NT2/D1 (cell line): Measurements from ENCODE around the gene RNF144B.
"Not testable (repeated sequence)": the region's sequence is repeated elsewhere in the genome, so short reads cannot be mapped to it uniquely, and the experiment has no call there.

Experiments
- DNase-seq: peaks from one replicate; pipeline ENCODE4 v3.0.0-alpha.2; 2011; ENCODE audit warnings: low read depth, low spot score
- H3K27me3 ChIP-seq: 2 replicates; pipeline ENCODE4 v1.6.0; 2011; ENCODE audit warnings: mild to moderate bottlenecking; ENCODE audit not compliant: insufficient read length, insufficient read depth
- H3K36me3 ChIP-seq: 2 replicates; pipeline ENCODE4 v1.6.1; 2011; ENCODE audit warnings: mild to moderate bottlenecking, low read length, mixed read lengths; ENCODE audit not compliant: insufficient read depth, insufficient read length
- H3K4me1 ChIP-seq: 2 replicates; pipeline ENCODE4 v1.5.1; 2011; ENCODE audit not compliant: insufficient read depth, insufficient read length
- H3K4me3 ChIP-seq: 2 replicates; pipeline ENCODE4 v1.5.1; 2011; ENCODE audit warnings: low read depth; ENCODE audit not compliant: insufficient read length
- H3K9ac ChIP-seq: 2 replicates; pipeline ENCODE4 v1.6.0; 2011; ENCODE audit warnings: low read depth; ENCODE audit not compliant: insufficient read length
- H3K9me3 ChIP-seq: 2 replicates; pipeline ENCODE4 v1.5.1; 2011; ENCODE audit warnings: mild to moderate bottlenecking, low read length; ENCODE audit not compliant: insufficient read depth
- SUZ12 ChIP-seq: IDR thresholded peaks from 2 replicates; pipeline ENCODE4 v1.6.1; 2011; ENCODE audit not compliant: insufficient read length, insufficient read depth; ENCODE audit errors: extremely low read depth
- YY1 ChIP-seq: IDR thresholded peaks from 2 replicates; pipeline ENCODE4 v1.6.1; 2011; ENCODE audit not compliant: insufficient read length, insufficient read depth
- ZNF274 ChIP-seq: IDR thresholded peaks from 2 replicates; pipeline ENCODE4 v1.6.1; 2011; ENCODE audit warnings: mild to moderate bottlenecking, low read depth, low read length

Gene RNF144B

DNA sequence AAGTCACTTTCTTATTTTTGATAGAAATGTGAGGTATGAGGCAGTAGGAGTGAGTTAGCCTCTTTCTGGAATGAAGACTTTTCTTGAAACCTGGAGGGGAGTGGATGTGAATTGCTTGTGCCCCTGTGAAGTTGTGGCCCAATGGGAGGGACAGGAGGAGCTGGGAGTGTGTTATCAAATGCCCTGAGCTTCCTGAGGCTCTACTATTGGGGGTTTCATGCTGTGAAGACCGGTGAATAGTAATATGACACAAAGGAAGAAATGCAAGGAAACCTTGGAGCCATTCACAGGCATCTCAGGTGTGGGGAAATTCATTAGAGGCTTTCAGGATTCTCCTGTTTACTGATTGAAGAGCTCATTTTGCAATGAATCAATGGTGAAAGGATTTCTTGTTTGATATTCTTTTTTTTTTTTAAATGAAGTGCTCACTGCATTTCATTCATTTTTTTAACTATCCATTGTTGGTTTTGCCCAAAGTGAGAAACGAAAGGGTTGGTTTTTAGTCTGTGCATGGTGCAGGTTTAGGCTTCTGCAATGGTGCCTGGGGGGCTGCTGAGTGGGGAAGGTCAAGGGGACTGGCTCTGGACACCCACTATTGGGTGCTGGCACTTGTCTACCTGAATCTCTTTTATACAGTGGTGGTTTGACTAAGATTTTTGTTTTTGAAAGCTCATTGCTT, 8.2 kb downstream of the RNF144B start:
- no peaks in the 10 kb centered on the region for H3K9me3 ChIP-seq
- H3K4me1 ChIP-seq: no peaks in the 10 kb centered on the region
- no peak overlapping the region for H3K9ac ChIP-seq
- no peak overlapping the region for H3K4me3 ChIP-seq
- no peak for DNase-seq
- H3K27me3 ChIP-seq: no peaks in the 10 kb centered on the region
- TF ChIP-seq ZNF274: no peak
- H3K36me3 ChIP-seq: no peaks in the 10 kb centered on the region

GRCh38 chr6:18395856-18396197, 8.7 kb downstream of the RNF144B start:
- Histone ChIP-seq H3K27me3 (no peaks in the 10 kb centered on the region), H3K4me3 (no peak overlapping the region), H3K9ac (no peak overlapping the region), H3K4me1 (no peaks in the 10 kb centered on the region), H3K36me3 (no peaks in the 10 kb centered on the region), H3K9me3 (no peaks in the 10 kb centered on the region)
- no peak for TF ChIP-seq ZNF274
- TF ChIP-seq YY1: no peak
- no peak for TF ChIP-seq SUZ12
- no peak for DNase-seq

GRCh38 chr6:18397701-18398100, 10.6 kb downstream of the RNF144B start:
- no peak for TF ChIP-seq YY1
- TF ChIP-seq ZNF274: no peak
- no peak for TF ChIP-seq SUZ12
- no peak for DNase-seq
- Histone ChIP-seq H3K27me3 (no peaks in the 10 kb centered on the region), H3K9me3 (no peaks in the 10 kb centered on the region), H3K36me3 (no peaks in the 10 kb centered on the region), H3K4me1 (no peaks in the 10 kb centered on the region), H3K4me3 (no peak overlapping the region), H3K9ac (no peak overlapping the region)

DNA sequence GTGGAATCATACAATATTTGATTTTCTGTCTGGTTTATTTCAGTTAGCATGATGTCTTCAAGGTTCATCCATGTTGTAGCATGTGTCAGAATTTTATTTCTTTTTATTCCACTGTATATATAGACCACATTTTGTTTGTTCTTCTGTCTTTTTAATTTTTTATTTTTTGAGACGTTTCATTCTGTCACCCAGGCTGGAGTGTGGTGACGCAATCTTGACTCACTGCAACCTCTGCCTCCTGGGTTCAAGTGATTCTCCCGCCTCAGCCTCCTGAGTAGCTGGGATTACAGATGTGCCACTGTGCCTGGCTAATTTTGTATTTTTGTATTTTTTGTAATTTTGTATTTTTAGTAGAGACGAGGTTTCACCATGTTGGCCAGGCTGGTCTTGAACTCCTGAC, 11.1 kb downstream of the RNF144B start:
- not testable (repeated sequence) for H3K9ac ChIP-seq, H3K9me3 ChIP-seq, H3K4me1 ChIP-seq, H3K4me3 ChIP-seq, H3K36me3 ChIP-seq, H3K27me3 ChIP-seq, DNase-seq

- H3K4me1 ChIP-seq: no peaks in the 10 kb centered on the region
- H3K9me3 ChIP-seq: no peaks in the 10 kb centered on the region
- DNase-seq: no peak
- TF ChIP-seq ZNF274: no peak
- no peak for TF ChIP-seq SUZ12
- no peak for TF ChIP-seq YY1
- H3K4me3 ChIP-seq: no peak overlapping the region
- no peaks in the 10 kb centered on the region for H3K36me3 ChIP-seq
- H3K27me3 ChIP-seq: no peaks in the 10 kb centered on the region
- H3K9ac ChIP-seq: no peak overlapping the region
These were observed 13.8 kb downstream of the RNF144B start for GRCh38 chr6:18400831-18401446.

GRCh38 chr6:18404965-18405364, 17.8 kb downstream of the RNF144B start:
- not testable (repeated sequence) for H3K4me3 ChIP-seq, H3K27me3 ChIP-seq, DNase-seq, H3K36me3 ChIP-seq, H3K9me3 ChIP-seq, H3K4me1 ChIP-seq, H3K9ac ChIP-seq

GRCh38 chr6:18405477-18406293, 18.5 kb downstream of the RNF144B start:
- H3K4me3 ChIP-seq: no peak overlapping the region
- no peak for DNase-seq

More at GRCh38 chr6:18405477-18406293, 18.5 kb downstream of the RNF144B start:
- no peaks in the 10 kb centered on the region for H3K9me3 ChIP-seq
- no peaks in the 10 kb centered on the region for H3K36me3 ChIP-seq
- no peak overlapping the region for H3K9ac ChIP-seq
- H3K27me3 ChIP-seq: no peaks in the 10 kb centered on the region
- H3K4me1 ChIP-seq: no peaks in the 10 kb centered on the region
- TF ChIP-seq ZNF274 (no peak), YY1 (no peak), SUZ12 (no peak)
